Measurements from ENCODE around the gene WDR55. TPM values are rescaled to one million over a fixed set of nuclear protein-coding genes. Genes with fewer than 3 reads are reported as not detected.

The WDR55 gene
- total RNA-seq, 1 donor from 2014 or later, result 29.4 TPM

DNA sequence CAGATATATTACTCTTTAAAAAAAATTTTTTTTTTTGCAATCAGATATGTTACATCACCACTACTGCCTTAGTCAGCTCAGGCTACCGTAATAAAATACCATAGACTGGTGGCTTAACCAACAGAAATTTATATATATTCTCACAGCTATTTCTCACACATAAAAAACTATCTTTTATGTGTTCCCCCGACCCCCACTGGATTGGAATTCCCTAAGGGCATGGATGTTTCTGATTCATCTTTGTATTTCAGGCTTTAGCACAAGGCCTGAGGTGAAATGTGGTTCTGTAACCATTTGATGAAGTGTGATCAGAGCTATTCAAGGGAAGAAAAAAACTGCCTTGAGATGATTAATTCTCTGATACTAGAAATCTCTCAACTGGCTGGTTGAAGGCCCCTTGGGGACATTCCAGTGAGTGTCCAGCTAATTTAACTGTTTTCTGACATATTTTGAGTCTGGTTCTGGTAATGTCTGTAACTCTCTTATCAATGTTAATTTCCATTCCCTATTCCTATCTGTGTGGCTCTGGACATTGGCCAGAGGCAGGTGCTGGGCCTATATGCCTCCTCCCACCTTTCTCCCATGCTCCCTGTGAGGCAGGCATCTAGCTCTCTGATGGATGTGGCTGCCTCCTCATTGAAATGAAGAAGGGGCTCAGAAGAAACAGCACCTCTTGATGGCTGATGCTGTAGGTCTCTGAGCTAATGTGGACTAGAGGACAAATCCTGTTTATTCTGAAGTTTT is 34.2 kb upstream of the WDR55 start:
- Mint-ChIP-seq H3K4me3 (no peak overlapping the region), H3K27ac (no peak overlapping the region), H3K9me3 (no peaks in the 10 kb centered on the region), H3K36me3 (no peaks in the 10 kb centered on the region), H3K4me1 (ENCODE audit: unreplicated experiment) (no peaks in the 10 kb centered on the region), H3K27me3 (peaks cover 1% of the 10 kb centered on the region)
- TF ChIP-seq, protein P1, sequence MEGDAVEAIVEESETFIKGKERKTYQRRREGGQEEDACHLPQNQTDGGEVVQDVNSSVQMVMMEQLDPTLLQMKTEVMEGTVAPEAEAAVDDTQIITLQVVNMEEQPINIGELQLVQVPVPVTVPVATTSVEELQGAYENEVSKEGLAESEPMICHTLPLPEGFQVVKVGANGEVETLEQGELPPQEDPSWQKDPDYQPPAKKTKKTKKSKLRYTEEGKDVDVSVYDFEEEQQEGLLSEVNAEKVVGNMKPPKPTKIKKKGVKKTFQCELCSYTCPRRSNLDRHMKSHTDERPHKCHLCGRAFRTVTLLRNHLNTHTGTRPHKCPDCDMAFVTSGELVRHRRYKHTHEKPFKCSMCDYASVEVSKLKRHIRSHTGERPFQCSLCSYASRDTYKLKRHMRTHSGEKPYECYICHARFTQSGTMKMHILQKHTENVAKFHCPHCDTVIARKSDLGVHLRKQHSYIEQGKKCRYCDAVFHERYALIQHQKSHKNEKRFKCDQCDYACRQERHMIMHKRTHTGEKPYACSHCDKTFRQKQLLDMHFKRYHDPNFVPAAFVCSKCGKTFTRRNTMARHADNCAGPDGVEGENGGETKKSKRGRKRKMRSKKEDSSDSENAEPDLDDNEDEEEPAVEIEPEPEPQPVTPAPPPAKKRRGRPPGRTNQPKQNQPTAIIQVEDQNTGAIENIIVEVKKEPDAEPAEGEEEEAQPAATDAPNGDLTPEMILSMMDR (conservative IDR thresholded peaks at IDR 0.05), result no peak
- no peak for DNase-seq (ENCODE audit: extremely low spot score, unreplicated experiment)

DNA sequence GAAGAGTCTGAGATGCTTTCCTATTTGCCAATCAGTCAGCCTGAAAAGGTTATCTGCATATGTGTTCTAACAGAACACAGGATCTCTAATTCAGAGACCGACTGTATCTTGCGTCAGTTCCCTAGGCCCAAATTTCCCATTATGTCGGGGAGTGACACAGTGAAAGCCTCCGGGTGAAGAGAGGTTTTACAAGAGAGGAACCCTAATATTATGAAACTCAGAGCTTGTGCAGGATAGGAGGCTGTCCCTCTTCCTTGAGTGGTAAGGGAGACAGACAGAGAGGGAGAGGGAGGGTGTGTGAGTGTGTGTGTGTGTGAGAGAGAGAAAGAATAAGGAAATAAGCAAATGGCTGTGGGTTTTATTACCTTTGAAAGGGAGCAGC is 33.7 kb upstream of the WDR55 start:
- no peaks in the 10 kb centered on the region for H3K36me3 Mint-ChIP-seq

DNA sequence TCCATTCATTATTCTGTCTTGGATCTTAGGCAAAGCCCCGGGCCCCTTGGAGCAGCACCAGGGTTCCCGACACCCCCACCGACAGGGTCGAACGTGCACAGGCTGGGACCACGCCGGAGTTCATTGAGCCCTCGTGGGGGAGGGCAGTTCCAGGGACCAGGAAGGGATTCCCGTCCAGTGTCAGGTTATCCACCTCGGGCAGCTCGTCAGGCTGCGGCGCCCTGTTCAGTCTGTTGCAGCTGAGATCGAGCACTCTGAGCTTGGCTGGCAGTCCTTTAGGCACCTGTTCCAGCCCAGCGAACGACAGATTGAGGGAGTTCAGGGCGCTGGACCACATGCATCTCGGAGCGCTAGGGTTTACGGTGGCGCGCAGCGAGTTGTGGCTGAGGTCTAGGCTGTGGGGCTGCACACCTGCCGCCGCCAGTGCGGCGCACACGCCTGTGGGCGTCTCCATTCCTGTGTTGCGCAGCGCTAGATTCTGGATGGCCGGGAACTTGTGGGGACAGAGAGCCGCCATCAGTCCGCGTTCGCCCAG is 32.8 kb upstream of the WDR55 start:
- no peaks in the 10 kb centered on the region for H3K4me1 Mint-ChIP-seq (ENCODE audit: unreplicated experiment)
- no peaks in the 10 kb centered on the region for H3K27me3 Mint-ChIP-seq
- no peak for DNase-seq (ENCODE audit: extremely low spot score, unreplicated experiment)
- TF ChIP-seq, protein P1 (conservative IDR thresholded peaks at IDR 0.05), result no peak
- no peaks in the 10 kb centered on the region for H3K36me3 Mint-ChIP-seq
- no peak overlapping the region for H3K4me3 Mint-ChIP-seq
- H3K27ac Mint-ChIP-seq, result no peak overlapping the region
- no peaks in the 10 kb centered on the region for H3K9me3 Mint-ChIP-seq

More for the DNA sequence above, 33.7 kb upstream of the WDR55 start:
- Mint-ChIP-seq H3K4me3 (no peak overlapping the region), H3K27me3 (no peaks in the 10 kb centered on the region), H3K27ac (no peak overlapping the region), H3K4me1 (ENCODE audit: unreplicated experiment) (no peaks in the 10 kb centered on the region), H3K9me3 (no peaks in the 10 kb centered on the region)
- no peak for DNase-seq (ENCODE audit: extremely low spot score, unreplicated experiment)
- TF ChIP-seq, protein P1 (conservative IDR thresholded peaks at IDR 0.05), result no peak

- H3K4me3 Mint-ChIP-seq, result no peak overlapping the region
- no peaks in the 10 kb centered on the region for H3K36me3 Mint-ChIP-seq
- H3K27ac Mint-ChIP-seq, result no peak overlapping the region
- no peaks in the 10 kb centered on the region for H3K27me3 Mint-ChIP-seq
- H3K9me3 Mint-ChIP-seq, result no peaks in the 10 kb centered on the region
- no peaks in the 10 kb centered on the region for H3K4me1 Mint-ChIP-seq (ENCODE audit: unreplicated experiment)
- DNase-seq (ENCODE audit: extremely low spot score, unreplicated experiment), result no peak
- TF ChIP-seq, protein P1 (conservative IDR thresholded peaks at IDR 0.05), result no peak
Observed at GRCh38 chr5:140632366-140633020, 32.2 kb upstream of the WDR55 start.

- no peak within 1 kb of the TSS for H3K4me3 Mint-ChIP-seq
- H3K36me3 Mint-ChIP-seq, result no peaks in the 10 kb centered on the region
- peaks cover under 1% of the 10 kb centered on the region for H3K4me1 Mint-ChIP-seq (ENCODE audit: unreplicated experiment)
- no peak for DNase-seq (ENCODE audit: extremely low spot score, unreplicated experiment)
- no peak within 1 kb of the TSS for H3K27ac Mint-ChIP-seq
- no peaks in the 10 kb centered on the region for H3K27me3 Mint-ChIP-seq
- TF ChIP-seq, protein P1 (conservative IDR thresholded peaks at IDR 0.05), result no peak
- H3K9me3 Mint-ChIP-seq, result no peaks in the 10 kb centered on the region
Observed at GRCh38 chr5:140633021-140633471, 31.7 kb upstream of the WDR55 start, which contains the start of gene CD14. Gene CD14, minus strand, starts transcription at chr5:140633175. Its CDS starts 104 bp downstream, at chr5:140633071.

All from type B pancreatic cell (in vitro differentiated cells).